PC-9 (cell line): ENCODE results near the gene GRWD1.

Source experiments
- CTCF ChIP-seq: fragments of 200-600 bp; sonication (generic); conservative IDR thresholded peaks from 2 replicates; pipeline ENCODE4 v1.6.1; 2017; ENCODE audit warnings: mixed run types, antibody characterized with exemption, mild to moderate bottlenecking, moderate library complexity
- EZH2 ChIP-seq: fragments of 200-600 bp; sonication (generic); IDR thresholded peaks from 2 replicates; pipeline ENCODE4 v1.8.0; 2017; ENCODE audit warnings: antibody characterized with exemption, low read depth

- no peak for TF ChIP-seq CTCF
- TF ChIP-seq EZH2 = no peak
These were observed 39.3 kb downstream of the GRWD1 start for GRCh38 chr19:48484931-48485612.
